Parathyroid adenoma (tissue), 2 donors: Measurements from ENCODE around the gene AGA.

Experiments used
- H2AFZ ChIP-seq: fragments of 300-600 bp; sonication (generic); one replicate; pipeline ENCODE4 v1.7.0; 2017; ENCODE audit warnings: antibody characterized with exemption, mild to moderate bottlenecking
- H3K27ac ChIP-seq: fragments of 300-600 bp; sonication (generic); one replicate; pipeline ENCODE4 v1.7.0; 2017
- H3K27me3 ChIP-seq: fragments of 300-600 bp; sonication (generic); one replicate; pipeline ENCODE4 v1.7.0; 2017; ENCODE audit warnings: low read length; ENCODE audit not compliant: control insufficient read depth, insufficient read depth
- H3K36me3 ChIP-seq: fragments of 300-600 bp; sonication (generic); one replicate; pipeline ENCODE4 v1.7.0; 2017; ENCODE audit warnings: low read length; ENCODE audit not compliant: control insufficient read depth, insufficient read depth
- H3K4me1 ChIP-seq: fragments of 300-600 bp; sonication (generic); one replicate; pipeline ENCODE4 v1.7.0; 2017; ENCODE audit warnings: control low read depth
- H3K4me2 ChIP-seq: fragments of 300-600 bp; sonication (generic); one replicate; pipeline ENCODE4 v1.7.0; 2017; ENCODE audit warnings: low read length
- H3K4me3 ChIP-seq: fragments of 300-600 bp; sonication (generic); one replicate; pipeline ENCODE4 v1.7.0; 2017; ENCODE audit warnings: low read depth, low read length
- H3K79me2 ChIP-seq: fragments of 300-600 bp; sonication (generic); one replicate; pipeline ENCODE4 v1.7.0; 2017; ENCODE audit warnings: control low read depth
- H3K9ac ChIP-seq: fragments of 300-600 bp; sonication (generic); one replicate; pipeline ENCODE4 v1.7.0; 2017; ENCODE audit warnings: mild to moderate bottlenecking
- H3K9me3 ChIP-seq: fragments of 300-600 bp; sonication (generic); one replicate; pipeline ENCODE4 v1.7.0; 2017; ENCODE audit warnings: low read length; ENCODE audit not compliant: control insufficient read depth
- CTCF ChIP-seq: fragments of 300-600 bp; sonication (generic); IDR thresholded peaks from one replicate; pipeline ENCODE4 v1.7.0; 2017; ENCODE audit warnings: antibody characterized with exemption, mild to moderate bottlenecking
- donor health status: primary hyperparathyroidism.

Gene AGA

GRCh38 chr4:177487977-177488376, 45.7 kb upstream of the AGA start:
- Histone ChIP-seq H3K36me3 (no peaks in the 10 kb centered on the region), H3K27ac (no peak overlapping the region), H2AFZ (no peak overlapping the region), H3K9ac (no peak overlapping the region), H3K27me3 (no peaks in the 10 kb centered on the region), H3K4me3 (no peak overlapping the region), H3K79me2 (no peaks in the 10 kb centered on the region), H3K4me1 (no peaks in the 10 kb centered on the region), H3K4me2 (no peak overlapping the region), H3K9me3 (no peaks in the 10 kb centered on the region)
- TF ChIP-seq CTCF, result no peak

- H3K79me2 ChIP-seq, result no peaks in the 10 kb centered on the region
- no peaks in the 10 kb centered on the region for H3K9me3 ChIP-seq
- H2AFZ ChIP-seq, result no peak overlapping the region
- H3K9ac ChIP-seq, result no peak overlapping the region
- H3K4me1 ChIP-seq, result no peaks in the 10 kb centered on the region
- H3K4me2 ChIP-seq, result no peak overlapping the region
- no peak overlapping the region for H3K27ac ChIP-seq
- TF ChIP-seq CTCF, result no peak
- H3K27me3 ChIP-seq, result no peaks in the 10 kb centered on the region
- no peak overlapping the region for H3K4me3 ChIP-seq
- no peaks in the 10 kb centered on the region for H3K36me3 ChIP-seq
Observed at GRCh38 chr4:177485528-177485927, 43.3 kb upstream of the AGA start.

- Histone ChIP-seq H3K4me1 (no peaks in the 10 kb centered on the region), H3K4me3 (no peak overlapping the region)
Observed at GRCh38 chr4:177484613-177485021, 42.4 kb upstream of the AGA start.

GRCh38 chr4:177483760-177484159, 41.5 kb upstream of the AGA start:
- Histone ChIP-seq H3K27ac (no peak overlapping the region), H3K36me3 (no peaks in the 10 kb centered on the region), H3K9ac (no peak overlapping the region), H3K79me2 (no peaks in the 10 kb centered on the region), H2AFZ (no peak overlapping the region), H3K27me3 (no peaks in the 10 kb centered on the region), H3K9me3 (no peaks in the 10 kb centered on the region), H3K4me2 (no peak overlapping the region), H3K4me1 (no peaks in the 10 kb centered on the region), H3K4me3 (no peak overlapping the region)
- TF ChIP-seq CTCF, result no peak

More at GRCh38 chr4:177484613-177485021, 42.4 kb upstream of the AGA start:
- H3K4me2 ChIP-seq, result no peak overlapping the region
- H2AFZ ChIP-seq, result no peak overlapping the region
- no peak for TF ChIP-seq CTCF
- no peak overlapping the region for H3K27ac ChIP-seq
- H3K36me3 ChIP-seq, result no peaks in the 10 kb centered on the region
- no peaks in the 10 kb centered on the region for H3K79me2 ChIP-seq
- no peaks in the 10 kb centered on the region for H3K27me3 ChIP-seq
- H3K9ac ChIP-seq, result no peak overlapping the region
- no peaks in the 10 kb centered on the region for H3K9me3 ChIP-seq

GRCh38 chr4:177483271-177483670, 41.0 kb upstream of the AGA start:
- Histone ChIP-seq H3K4me3 (no peak overlapping the region), H3K9me3 (no peaks in the 10 kb centered on the region), H3K79me2 (no peaks in the 10 kb centered on the region), H2AFZ (no peak overlapping the region), H3K4me1 (no peaks in the 10 kb centered on the region), H3K27me3 (no peaks in the 10 kb centered on the region), H3K27ac (no peak overlapping the region), H3K36me3 (no peaks in the 10 kb centered on the region), H3K9ac (no peak overlapping the region), H3K4me2 (no peak overlapping the region)
- no peak for TF ChIP-seq CTCF
